HG02642 (cell line): ENCODE data around the gene USB1.
"Not testable (repeated sequence)": the region's sequence is repeated elsewhere in the genome, so short reads cannot be mapped to it uniquely, and the experiment has no call there.

Experiments
- ATAC-seq: cut with Tn5 transposase; IDR thresholded peaks from one replicate; pipeline ENCODE4 v1.9.1; 2021; ENCODE audit warnings: mild to moderate bottlenecking; ENCODE audit not compliant: unreplicated experiment, poor library complexity

The USB1 gene

GRCh38 chr16:57993897-57994296 lies 7.3 kb upstream of the USB1 start:
- ATAC-seq, result no peak

- ATAC-seq, result no peak
Measured at GRCh38 chr16:57994361-57994760, 6.8 kb upstream of the USB1 start.

DNA sequence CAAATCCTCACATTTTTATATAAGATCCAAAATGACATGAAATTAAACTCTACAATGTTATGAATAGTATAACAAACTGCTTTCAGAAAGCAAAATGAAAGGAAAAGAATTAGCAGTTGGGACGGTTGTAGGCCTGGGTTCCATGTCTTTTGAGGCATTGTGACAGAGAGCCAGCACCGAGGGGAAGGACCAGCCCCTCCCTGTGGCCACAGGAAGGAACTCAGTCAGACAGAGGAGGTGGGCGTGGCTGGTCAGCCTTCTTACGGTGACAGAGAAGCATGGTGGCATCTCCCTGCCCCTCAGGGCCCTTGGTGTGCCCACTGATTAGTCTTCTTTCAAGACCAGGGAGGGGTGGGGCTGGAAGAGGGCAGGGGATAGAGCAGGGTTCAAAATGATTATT lies 6.4 kb upstream of the USB1 start:
- ATAC-seq, result peak; percentile 45

- ATAC-seq, result no peak
Measured at GRCh38 chr16:57995721-57996405, 5.3 kb upstream of the USB1 start.

DNA sequence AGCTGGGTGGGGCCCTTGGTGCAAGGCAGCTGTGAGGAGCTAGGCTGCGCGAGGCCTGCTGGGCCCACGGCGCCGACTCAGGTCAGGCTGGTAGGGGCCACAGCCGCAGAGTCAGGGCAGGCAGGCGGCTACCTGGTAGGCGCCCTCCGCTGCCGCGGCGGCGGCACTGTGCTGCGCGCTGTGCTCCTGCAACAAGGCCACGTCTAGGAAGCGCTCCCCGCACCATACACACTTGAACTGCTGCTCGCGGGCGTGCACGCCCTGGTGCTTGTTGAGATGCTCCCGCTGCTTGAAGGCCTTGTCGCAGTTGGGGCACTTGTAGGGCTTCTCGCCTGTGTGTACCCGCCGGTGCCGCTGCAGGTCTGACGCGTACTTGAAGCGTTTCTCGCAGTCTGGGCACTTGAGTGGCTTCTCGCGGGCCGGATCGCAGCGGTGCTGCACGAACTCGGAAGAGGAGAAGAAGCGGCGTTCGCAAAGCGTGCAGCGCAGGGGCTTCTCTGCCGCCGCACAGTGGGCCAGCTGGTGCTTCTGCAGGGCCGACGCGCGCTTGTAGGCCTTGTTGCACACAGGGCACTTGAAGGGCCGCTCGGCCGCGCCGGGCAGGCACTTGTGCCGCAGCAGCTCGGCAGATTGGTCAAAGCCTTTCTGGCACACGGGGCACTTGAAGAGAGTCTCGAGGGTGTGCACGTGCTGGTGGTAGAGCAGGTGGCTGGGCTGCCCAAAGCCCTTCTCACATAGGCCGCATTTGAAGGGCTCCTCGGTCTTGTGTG lies 4.6 kb upstream of the USB1 start:
- no peak for ATAC-seq

DNA sequence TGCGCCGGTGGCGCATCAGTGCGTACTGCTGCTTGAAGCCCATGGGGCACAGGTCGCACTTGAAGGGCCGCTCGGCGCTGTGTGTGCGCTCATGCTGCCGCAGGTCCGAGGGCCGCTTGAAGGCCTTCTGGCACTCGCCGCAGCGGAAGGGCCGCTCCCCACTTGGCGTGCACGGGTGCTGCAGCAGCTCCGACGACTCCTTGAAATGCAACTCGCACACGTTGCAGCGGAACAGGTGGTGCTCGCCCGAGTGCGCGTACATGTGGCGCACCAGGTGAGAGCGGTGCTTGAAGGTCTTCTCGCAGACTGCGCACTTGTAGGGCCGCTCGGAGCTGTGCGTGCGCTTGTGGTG lies 4.1 kb upstream of the USB1 start:
- no peak for ATAC-seq

DNA sequence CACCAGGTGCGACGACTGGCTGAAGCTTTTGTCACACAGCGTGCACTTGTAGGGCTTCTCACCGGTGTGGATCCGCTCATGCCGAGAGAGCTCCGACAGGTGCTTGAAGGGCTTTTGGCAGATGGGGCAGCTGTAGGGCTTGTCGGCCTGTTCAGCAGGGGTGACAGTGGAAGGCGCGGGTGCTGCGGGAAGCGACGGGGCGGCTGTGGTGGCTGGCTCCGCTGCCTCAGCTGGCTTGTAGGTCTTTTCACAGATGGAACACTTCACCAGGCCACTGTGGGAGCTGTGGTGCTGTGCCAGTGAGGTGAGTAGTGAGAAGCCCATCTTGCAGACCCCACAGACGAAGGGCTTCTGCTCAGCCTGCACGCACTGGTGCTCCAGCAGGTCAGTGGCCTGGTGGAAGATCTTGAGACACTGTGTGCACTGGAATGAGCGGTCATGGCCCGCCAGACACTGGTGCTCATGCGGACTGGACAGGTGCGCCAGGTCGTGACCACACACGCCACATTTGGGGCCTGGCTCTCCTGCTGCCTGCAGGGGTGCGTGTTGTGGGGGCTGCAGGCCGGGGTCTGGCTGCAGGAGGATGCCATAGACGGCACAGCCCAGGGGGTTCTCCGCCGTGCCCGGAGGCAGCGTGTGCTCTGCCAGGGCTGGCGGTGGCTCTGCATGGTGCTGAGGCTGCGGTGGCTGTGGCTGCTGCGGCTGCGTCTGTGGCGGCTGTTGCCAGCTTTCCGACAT lies 3.5 kb upstream of the USB1 start:
- no peak for ATAC-seq

- ATAC-seq, result no peak
Measured at GRCh38 chr16:57998486-57998885, 2.7 kb upstream of the USB1 start.

GRCh38 chr16:57998992-57999365 lies 2.2 kb upstream of the USB1 start:
- no peak for ATAC-seq

DNA sequence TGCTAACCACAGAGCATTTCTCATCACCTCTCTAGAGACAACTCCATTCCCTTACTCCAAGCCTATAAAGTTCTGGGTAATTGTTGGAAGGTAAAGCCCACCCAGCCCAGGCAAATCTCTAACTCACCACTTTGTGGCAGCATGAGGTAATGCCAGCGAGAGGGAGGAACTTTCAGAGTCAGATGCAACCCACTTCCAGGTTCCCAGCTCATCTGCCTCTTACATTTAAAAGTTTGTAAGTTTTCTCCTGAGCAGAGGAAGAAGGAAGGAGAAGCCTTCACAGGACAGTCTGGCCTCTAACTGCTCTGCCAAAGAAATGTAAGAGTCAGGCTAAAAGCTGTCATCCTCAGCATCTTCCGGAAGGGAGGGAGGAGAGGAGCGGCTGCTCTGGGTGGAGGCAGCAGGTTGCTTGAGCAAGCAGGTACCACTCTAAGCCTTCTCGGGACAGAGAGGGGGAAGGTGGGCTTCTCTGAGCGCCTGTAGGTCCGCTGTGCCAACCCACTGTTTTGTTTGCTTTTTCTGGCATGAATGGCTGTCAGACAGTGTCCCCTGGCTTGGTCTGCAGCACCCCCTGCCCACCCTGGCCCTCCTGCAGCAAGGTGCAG lies 1.7 kb upstream of the USB1 start:
- no peak for ATAC-seq

- ATAC-seq, result peak; percentile 28
Measured at GRCh38 chr16:57999971-58000705, 1.1 kb upstream of the USB1 start, which contains the start of gene ZNF319. Gene ZNF319, minus strand, starts transcription at chr16:58000672. Its CDS starts 2,407 bp downstream, at chr16:57998265.

GRCh38 chr16:58001781-58002415 lies 691 bp downstream of the USB1 start:
- no peak for ATAC-seq

DNA sequence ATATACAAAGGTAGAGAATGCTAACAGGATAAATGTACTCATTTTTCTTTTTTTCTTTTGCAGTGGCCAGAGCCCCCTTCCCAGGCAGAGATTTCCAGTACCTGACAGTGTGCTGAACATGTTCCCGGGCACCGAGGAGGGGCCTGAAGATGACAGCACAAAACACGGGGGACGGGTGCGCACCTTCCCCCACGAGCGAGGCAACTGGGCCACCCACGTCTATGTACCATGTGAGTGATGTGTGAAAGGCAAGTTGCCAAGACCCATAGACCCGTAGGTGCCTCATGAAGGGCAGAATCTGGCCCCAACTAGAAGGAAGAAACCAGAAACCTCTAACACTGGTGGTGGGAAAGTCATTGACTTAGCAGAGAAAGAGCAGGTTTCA lies 1.2 kb downstream of the USB1 start:
- no peak for ATAC-seq

DNA sequence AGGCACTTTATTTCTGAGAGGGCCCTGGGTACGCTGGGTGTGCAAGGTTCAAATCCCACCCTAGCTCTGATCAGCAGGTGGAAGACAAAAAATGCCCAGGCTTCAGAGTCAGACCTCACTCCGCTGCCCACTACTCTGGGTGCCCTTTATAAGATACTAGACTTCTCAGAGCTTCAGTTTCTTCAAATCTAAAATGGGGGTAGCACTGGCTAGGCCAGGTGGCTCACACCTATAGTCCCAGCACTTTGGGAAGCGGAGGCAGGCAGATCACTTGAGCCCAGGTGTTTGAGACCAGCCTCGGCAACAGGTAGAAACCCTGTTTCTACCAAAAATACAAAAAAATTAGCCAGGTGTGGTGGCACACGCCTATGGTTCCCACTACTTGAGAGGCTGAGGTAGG lies 1.7 kb downstream of the USB1 start:
- no peak for ATAC-seq

DNA sequence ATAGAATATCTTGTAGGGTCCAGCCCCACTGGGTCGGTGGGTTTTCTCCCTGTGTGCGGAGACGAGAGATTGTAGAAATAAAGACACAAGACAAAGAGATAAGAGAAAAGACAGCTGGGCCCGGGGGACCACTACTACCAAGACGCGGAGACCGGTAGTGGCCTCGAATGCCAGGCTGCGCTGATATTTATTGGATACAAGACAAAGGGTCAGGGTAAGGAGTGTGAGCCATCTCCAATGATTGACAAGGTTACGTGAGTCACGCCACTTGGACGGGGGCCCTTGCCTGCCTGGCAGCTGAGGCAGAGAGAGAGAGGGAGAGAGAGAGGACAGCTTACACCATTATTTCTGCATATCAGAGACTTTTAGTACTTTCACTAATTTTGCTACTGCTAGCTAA lies 3.5 kb downstream of the USB1 start:
- ATAC-seq, result not testable (repeated sequence)

DNA sequence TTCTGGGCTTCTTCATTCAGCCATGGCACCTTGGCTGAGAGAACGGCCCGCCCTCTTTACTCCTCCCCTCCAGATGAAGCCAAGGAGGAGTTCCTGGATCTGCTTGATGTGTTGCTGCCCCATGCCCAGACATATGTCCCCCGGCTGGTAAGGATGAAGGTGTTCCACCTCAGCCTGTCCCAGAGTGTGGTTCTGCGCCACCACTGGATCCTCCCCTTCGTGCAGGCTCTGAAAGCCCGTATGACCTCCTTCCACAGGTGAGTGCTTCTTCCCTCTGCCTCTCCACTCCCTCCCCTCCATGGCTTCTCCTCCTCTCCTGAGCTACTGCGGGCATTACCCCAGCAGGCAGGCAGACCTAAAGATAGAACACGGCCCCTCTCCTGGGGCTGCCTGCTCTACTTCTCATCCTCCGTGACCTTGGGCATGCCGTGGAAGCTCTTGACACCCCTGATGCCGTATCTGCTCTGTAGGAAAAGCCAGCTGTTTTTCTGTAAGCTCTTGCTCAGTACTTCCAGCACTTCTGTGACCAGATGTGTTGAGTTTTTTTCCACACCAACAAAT lies 8.7 kb downstream of the USB1 start:
- no peak for ATAC-seq

DNA sequence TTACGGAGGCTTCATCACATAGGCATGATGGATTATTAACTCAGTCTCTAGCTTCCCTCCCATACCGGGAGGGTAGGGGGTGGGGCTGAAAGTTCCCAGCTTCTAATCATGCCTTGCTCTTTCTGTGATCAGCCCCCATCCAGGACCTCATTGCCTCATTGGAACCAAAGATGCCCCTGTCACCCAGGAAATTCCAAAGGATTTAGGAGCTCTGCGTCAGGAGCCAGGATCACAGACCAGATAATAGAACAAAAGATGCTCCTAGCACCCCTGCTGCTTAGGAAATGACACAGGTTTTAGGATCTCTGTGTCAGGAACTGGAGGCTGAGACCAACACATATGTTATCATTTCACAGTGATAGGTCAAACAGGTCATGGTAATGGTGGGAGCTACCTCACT lies 9.7 kb downstream of the USB1 start:
- ATAC-seq, result no peak

GRCh38 chr16:58011652-58012051 lies 10.4 kb downstream of the USB1 start:
- no peak for ATAC-seq

DNA sequence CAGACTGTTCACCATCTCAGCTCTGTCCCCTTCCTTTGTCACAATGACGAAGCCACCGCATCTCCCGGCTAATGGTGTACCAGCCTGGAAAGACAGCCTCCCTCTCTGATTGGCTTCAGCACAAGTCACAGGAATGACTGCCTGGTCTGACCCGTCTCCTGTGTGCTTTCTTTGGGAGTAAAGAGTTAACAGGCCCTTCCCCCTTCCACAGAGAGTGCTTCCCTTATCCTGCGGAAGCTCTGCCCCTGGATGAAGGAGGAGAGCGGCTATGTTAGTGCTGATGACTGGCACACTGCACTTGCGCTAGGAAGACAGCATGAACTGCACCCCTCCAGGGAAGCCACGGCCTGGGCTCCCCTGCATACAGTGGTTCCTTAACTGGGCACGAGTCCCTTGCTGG lies 11.3 kb downstream of the USB1 start:
- no peak for ATAC-seq
